DOHH2 (cell line): ENCODE measurements around the gene COLQ.
"Not testable (repeated sequence)": the region's sequence is repeated elsewhere in the genome, so short reads cannot be mapped to it uniquely, and the experiment has no call there.

Experiments used
- H3F3A ChIP-seq: fragments of 200-600 bp; sonication (generic), shearing (Covaris generic); 2 replicates; pipeline ENCODE4 v1.6.0; 2016; ENCODE audit warnings: antibody characterized with exemption, mild to moderate bottlenecking; ENCODE audit not compliant: control insufficient read depth, insufficient read depth
- H3K27ac ChIP-seq: fragments of 200-600 bp; sonication (generic); 2 replicates; pipeline ENCODE4 v1.5.1; 2014; ENCODE audit warnings: low read depth, mild to moderate bottlenecking, low read length, moderate library complexity
- H3K27me3 ChIP-seq: fragments of 200-600 bp; sonication (generic); 2 replicates; pipeline ENCODE4 v1.6.1; 2014; ENCODE audit warnings: mild to moderate bottlenecking, low read length, mixed read lengths; ENCODE audit not compliant: control insufficient read depth
- H3K36me3 ChIP-seq: fragments of 200-600 bp; sonication (generic); 2 replicates; pipeline ENCODE4 v1.6.1; 2014; ENCODE audit warnings: mild to moderate bottlenecking, low read length, moderate library complexity, mixed read lengths; ENCODE audit not compliant: control insufficient read depth
- H3K4me1 ChIP-seq: fragments of 200-600 bp; sonication (generic); 2 replicates; pipeline ENCODE4 v1.6.1; 2014; ENCODE audit warnings: mild to moderate bottlenecking, low read length, mixed read lengths; ENCODE audit not compliant: control insufficient read depth
- H3K4me2 ChIP-seq: fragments of 200-600 bp; sonication (generic); 2 replicates; pipeline ENCODE4 v1.6.0; 2014; ENCODE audit warnings: mild to moderate bottlenecking, low read length, moderate library complexity
- H3K4me3 ChIP-seq: fragments of 200-600 bp; sonication (generic); 2 replicates; pipeline ENCODE4 v1.5.1; 2014; ENCODE audit warnings: mild to moderate bottlenecking, low read length, mixed read lengths
- H3K79me2 ChIP-seq: fragments of 200-600 bp; sonication (generic); 2 replicates; pipeline ENCODE4 v1.6.1; 2014; ENCODE audit warnings: mild to moderate bottlenecking, low read length, mixed read lengths; ENCODE audit not compliant: control insufficient read depth
- H3K9me2 ChIP-seq: fragments of 200-600 bp; sonication (generic); replicated peaks from 2 replicates; pipeline ENCODE4 v1.6.1; 2014; ENCODE audit warnings: mild to moderate bottlenecking, low read length, mixed read lengths; ENCODE audit not compliant: control insufficient read depth
- H3K9me3 ChIP-seq: fragments of 200-600 bp; sonication (generic); 2 replicates; pipeline ENCODE4 v1.6.1; 2014; ENCODE audit warnings: antibody characterized with exemption, low read length, mixed read lengths; ENCODE audit not compliant: control insufficient read depth, insufficient read depth
- H4K20me1 ChIP-seq: fragments of 200-600 bp; sonication (generic); 2 replicates; pipeline ENCODE4 v1.6.0; 2014; ENCODE audit warnings: low read depth, mild to moderate bottlenecking, antibody characterized with exemption, low read length, moderate library complexity; ENCODE audit not compliant: control insufficient read depth, insufficient read depth
- EZH2phosphoT487 ChIP-seq: fragments of 200-600 bp; sonication (generic); IDR thresholded peaks from 2 replicates; pipeline ENCODE4 v1.6.1; 2017; ENCODE audit warnings: borderline replicate concordance, mild to moderate bottlenecking, antibody characterized with exemption, low read length, moderate library complexity, mixed read lengths
- TF ChIP-seq, protein P1 (sequence below): fragments of 200-600 bp; sonication (generic); IDR thresholded peaks from one replicate; pipeline ENCODE4 v1.5.1; 2014; ENCODE audit warnings: antibody characterized with exemption, mild to moderate bottlenecking, low read depth, low read length; ENCODE audit not compliant: poor library complexity, severe bottlenecking

The COLQ gene

GRCh38 chr3:15486020-15486419, 35.5 kb downstream of the COLQ start:
- Histone ChIP-seq H3K27me3 (no peaks in the 10 kb centered on the region), H3K27ac (no peak overlapping the region), H3K36me3 (no peaks in the 10 kb centered on the region), H4K20me1 (no peaks in the 10 kb centered on the region), H3K9me3 (no peaks in the 10 kb centered on the region), H3F3A (no peaks in the 10 kb centered on the region), H3K9me2 (no peaks in the 10 kb centered on the region), H3K4me1 (no peaks in the 10 kb centered on the region), H3K4me2 (no peak overlapping the region), H3K4me3 (no peak overlapping the region), H3K79me2 (no peaks in the 10 kb centered on the region)
- TF ChIP-seq, protein P1, sequence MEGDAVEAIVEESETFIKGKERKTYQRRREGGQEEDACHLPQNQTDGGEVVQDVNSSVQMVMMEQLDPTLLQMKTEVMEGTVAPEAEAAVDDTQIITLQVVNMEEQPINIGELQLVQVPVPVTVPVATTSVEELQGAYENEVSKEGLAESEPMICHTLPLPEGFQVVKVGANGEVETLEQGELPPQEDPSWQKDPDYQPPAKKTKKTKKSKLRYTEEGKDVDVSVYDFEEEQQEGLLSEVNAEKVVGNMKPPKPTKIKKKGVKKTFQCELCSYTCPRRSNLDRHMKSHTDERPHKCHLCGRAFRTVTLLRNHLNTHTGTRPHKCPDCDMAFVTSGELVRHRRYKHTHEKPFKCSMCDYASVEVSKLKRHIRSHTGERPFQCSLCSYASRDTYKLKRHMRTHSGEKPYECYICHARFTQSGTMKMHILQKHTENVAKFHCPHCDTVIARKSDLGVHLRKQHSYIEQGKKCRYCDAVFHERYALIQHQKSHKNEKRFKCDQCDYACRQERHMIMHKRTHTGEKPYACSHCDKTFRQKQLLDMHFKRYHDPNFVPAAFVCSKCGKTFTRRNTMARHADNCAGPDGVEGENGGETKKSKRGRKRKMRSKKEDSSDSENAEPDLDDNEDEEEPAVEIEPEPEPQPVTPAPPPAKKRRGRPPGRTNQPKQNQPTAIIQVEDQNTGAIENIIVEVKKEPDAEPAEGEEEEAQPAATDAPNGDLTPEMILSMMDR = no peak

- not testable (repeated sequence) for H3K4me3 ChIP-seq, H3K4me2 ChIP-seq, H3K36me3 ChIP-seq, H3K79me2 ChIP-seq, H3K27ac ChIP-seq, H3K9me2 ChIP-seq, H3K27me3 ChIP-seq, H3F3A ChIP-seq, H4K20me1 ChIP-seq, H3K9me3 ChIP-seq, H3K4me1 ChIP-seq
These were observed 37.0 kb downstream of the COLQ start for GRCh38 chr3:15484551-15484950.

GRCh38 chr3:15479400-15480224, 41.9 kb downstream of the COLQ start:
- no peaks in the 10 kb centered on the region for H3K36me3 ChIP-seq
- no peaks in the 10 kb centered on the region for H3K4me1 ChIP-seq
- H3K9me3 ChIP-seq = no peaks in the 10 kb centered on the region
- H3K79me2 ChIP-seq = no peaks in the 10 kb centered on the region
- H3K27me3 ChIP-seq = no peaks in the 10 kb centered on the region
- no peaks in the 10 kb centered on the region for H3K9me2 ChIP-seq
- H3K4me2 ChIP-seq = no peak overlapping the region
- H3K27ac ChIP-seq = no peak overlapping the region
- H3F3A ChIP-seq = no peaks in the 10 kb centered on the region
- no peak overlapping the region for H3K4me3 ChIP-seq
- H4K20me1 ChIP-seq = no peaks in the 10 kb centered on the region
- no peak for TF ChIP-seq EZH2phosphoT487
- TF ChIP-seq, protein P1 = no peak

- H4K20me1 ChIP-seq = no peaks in the 10 kb centered on the region
- H3K79me2 ChIP-seq = no peaks in the 10 kb centered on the region
- H3K4me1 ChIP-seq = no peaks in the 10 kb centered on the region
- H3K4me2 ChIP-seq = no peak overlapping the region
- no peaks in the 10 kb centered on the region for H3K27me3 ChIP-seq
- no peaks in the 10 kb centered on the region for H3K9me3 ChIP-seq
- no peak for TF ChIP-seq EZH2phosphoT487
- TF ChIP-seq, protein P1 = no peak
- no peaks in the 10 kb centered on the region for H3K36me3 ChIP-seq
- no peaks in the 10 kb centered on the region for H3K9me2 ChIP-seq
- no peak overlapping the region for H3K4me3 ChIP-seq
- no peaks in the 10 kb centered on the region for H3F3A ChIP-seq
- no peak overlapping the region for H3K27ac ChIP-seq
These were observed 42.9 kb downstream of the COLQ start for GRCh38 chr3:15478640-15478979.
